Stimulated activated CD8-positive, alpha-beta memory T cell treated with anti-CD3 and anti-CD28 coated beads, Interleukin-7, amount 100 ng/mL, for 24 hours (primary cell): Measurements from ENCODE around the gene DNM3.
"Not testable (repeated sequence)": the region's sequence is repeated elsewhere in the genome, so short reads cannot be mapped to it uniquely, and the experiment has no call there.

ENCODE experiments used
- DNase-seq: peaks from one replicate; pipeline ENCODE4 v3.0.0-alpha.2; 2020; ENCODE audit warnings: low read depth

The DNM3 gene

DNA sequence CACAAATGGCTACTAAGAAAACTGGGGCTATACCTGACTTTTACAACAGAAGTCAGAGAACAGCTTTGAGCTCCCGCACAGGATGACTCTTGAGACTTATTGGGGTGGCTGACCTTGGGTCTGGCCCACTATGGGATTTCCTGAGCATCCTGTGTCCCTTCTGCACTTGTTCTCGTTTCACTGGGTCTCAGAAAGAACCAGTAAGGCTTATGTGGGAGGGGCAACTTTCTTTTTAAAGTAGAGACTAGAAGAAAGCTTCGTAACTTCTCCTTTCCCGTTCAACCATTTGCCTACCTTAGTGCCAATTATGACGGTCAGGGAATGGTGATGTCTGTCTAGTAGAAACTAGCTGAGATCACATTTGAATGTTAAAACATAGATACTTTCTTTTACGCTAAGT, 519.7 kb downstream of the DNM3 start:
- DNase-seq = no peak

GRCh38 chr1:172363852-172364251, 522.6 kb downstream of the DNM3 start:
- DNase-seq = no peak

DNA sequence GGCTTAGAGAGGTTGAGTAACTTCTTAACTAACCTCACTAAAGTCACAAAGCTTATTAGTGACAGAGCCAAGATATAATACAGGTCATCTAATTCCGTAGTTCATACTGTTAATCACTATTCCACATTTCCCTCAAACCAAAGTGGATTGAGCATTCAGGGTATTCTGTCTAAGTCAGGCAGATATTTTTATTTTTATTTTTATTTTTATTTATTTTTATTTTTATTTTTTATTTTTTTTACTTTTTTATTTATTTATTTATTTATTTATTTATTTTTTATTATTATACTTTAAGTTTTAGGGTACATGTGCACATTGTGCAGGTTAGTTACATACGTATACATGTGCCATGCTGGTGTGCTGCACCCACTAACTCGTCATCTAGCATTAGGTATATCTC, 530.3 kb downstream of the DNM3 start:
- not testable (repeated sequence) for DNase-seq

- DNase-seq = no peak
Measured at GRCh38 chr1:172373864-172374263, 532.6 kb downstream of the DNM3 start.

DNA sequence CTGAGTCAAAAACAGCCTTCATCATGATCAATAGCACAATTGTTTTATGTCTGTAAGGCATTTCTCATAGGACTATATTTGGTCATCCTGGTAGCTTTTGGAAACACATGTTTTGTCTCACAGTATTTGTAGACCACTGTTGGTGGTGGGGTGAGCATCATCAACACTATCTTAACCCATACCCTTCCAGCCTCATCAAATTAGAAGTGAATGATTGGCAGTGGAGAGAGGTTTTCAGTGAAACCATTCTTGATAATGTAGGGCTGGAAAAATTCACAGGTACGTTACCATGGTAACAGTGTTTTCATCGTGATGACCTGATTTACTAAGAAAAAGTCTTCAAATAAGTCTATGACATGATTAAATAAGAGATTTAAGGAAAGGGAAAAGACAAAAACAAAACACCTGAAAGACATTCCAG, 533.9 kb downstream of the DNM3 start:
- no peak for DNase-seq

DNA sequence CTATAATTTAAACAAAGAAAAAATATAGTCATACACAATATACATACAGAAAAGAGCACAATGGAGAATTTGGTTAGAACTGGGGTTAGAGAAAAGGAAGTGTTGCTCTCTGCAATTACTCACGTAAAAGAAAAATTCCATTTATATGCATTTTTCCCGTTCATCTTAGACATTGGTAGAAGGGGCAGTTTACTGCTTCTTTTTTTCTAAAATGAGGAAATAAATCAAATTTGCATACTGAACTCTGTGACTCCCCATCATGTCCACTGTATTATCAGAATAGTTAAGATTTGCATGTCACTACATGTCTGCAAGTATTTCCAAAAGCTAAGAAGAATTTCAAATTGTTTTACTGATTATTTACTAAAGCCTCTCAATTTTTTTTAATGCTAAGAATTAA, 535.1 kb downstream of the DNM3 start:
- no peak for DNase-seq

DNA sequence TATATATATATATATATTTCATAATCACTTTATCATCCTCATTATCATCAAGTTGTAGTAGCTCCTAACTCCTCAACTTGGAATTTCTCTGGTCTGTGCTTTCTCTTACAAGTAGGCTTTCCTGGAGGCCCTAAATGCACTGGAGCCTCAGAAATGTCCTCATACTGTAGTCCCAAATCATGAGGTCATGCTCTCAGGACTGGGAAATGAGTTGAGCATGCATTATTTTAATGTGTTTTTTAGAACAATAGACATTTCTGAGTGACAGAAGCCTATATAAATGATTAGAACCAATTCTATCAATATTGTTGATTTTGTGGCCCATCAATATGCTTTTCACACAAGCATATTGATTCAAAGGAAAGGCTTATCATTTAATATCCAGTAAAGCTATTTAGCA, 536.3 kb downstream of the DNM3 start:
- no peak for DNase-seq

DNA sequence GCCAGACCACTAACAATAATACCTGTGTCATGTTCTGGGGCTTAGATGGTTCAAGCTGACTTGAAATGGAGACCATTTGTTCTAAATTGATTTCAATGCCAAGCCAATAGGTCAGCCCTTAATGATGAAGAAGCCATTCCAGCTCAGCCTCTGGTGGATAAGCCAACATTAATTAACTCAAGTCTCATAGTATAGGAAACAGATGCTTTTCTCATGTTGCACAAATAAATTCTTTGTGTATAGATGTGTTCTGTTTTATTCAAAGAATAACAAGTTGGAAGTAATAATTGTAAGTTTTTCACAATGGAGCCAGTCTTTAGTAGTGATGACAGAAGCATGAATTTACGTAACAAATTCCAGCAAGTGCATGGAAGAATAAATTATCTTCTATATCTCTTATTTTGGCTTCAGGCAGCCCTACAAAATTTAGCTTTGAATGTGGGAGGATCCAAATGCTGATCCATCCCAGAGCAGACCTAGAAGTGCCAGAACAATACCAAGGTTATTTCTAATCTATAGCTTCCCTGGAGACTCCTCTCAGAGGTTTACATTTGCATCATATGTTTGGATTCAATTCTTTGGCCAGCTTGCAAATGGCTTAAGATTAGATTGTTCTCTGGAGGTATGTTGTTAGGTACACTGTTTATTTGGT, 536.9 kb downstream of the DNM3 start:
- no peak for DNase-seq

DNA sequence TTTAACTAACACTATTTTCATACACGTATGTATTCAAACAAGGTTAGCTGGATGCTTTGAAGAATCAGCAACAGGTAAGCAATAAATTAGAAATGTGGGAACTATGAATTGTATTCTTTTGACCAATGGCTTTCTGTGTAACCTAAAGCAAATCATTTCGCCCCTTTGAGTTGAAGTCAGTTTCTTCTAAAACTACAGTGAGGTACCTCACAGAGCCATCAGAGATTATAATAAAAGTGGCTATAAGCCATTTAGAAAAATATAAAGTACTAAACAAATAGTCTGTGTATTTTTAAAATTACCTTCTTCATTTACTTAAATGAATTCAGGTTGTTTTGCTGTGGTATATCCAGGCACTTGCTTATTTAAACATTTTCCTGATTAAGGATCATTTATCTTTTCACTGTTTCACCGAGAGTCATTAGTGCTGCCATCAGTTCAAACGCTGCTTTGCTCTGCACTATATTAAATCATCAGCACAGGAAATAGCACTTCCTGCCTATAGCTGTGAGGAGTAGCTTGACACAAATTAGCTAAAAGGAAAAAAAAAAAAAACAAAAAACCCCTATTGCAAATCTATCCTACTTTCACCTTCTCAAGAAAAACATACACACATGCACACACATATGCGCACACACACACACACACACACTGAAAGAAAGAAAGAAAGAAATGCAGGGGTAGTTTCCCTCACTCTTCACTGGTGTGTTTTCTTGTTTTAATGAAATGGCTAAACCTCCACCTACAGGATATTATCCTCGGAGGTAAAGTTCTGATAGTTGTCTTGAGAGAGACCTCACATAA, 539.3 kb downstream of the DNM3 start:
- DNase-seq = no peak

DNA sequence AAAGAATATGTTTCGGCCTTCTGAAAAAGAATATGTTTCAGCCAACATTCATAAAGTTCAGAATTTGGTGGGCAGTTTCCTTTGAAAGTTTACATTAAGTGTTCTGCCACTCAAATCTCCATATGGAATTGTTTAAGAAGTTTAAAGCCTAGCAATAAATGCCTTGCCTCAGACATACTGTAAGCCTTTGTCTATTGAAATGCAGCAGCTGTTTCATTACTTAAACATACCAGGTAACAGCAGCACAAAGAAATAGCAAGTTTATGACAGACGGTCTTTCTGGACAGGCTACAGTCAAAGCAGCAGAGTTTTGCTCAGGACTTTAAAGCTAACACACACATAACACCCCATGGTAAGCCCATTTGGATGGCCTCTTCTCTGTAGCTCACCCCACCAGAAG, 540.6 kb downstream of the DNM3 start:
- DNase-seq = no peak

GRCh38 chr1:172382406-172382805, 541.1 kb downstream of the DNM3 start:
- DNase-seq = no peak

DNA sequence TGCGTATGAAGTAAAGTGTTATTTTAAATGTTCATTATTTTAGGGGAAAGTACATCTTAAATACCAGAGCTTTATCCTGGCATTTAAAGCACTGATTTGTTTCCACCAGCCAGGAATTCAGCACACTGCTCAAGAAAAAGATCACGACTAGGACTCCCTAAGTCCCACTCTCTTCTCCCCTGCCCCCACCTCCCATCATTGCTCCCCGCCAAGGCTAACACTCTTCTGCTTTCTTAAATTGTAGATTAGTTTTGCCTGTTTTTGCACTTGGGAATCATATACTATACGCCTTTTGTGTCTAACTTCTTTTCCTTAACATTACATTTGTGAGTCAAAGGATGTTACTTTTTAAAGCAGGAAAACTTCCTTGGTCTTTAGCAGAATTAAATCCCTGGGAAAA, 541.7 kb downstream of the DNM3 start:
- DNase-seq = no peak

- no peak for DNase-seq
Measured at GRCh38 chr1:172383536-172383935, 542.2 kb downstream of the DNM3 start.

- no peak for DNase-seq
Measured at GRCh38 chr1:172384656-172385055, 543.4 kb downstream of the DNM3 start.

GRCh38 chr1:172386046-172386445, 544.7 kb downstream of the DNM3 start:
- no peak for DNase-seq

GRCh38 chr1:172388490-172388889, 547.2 kb downstream of the DNM3 start:
- no peak for DNase-seq

DNA sequence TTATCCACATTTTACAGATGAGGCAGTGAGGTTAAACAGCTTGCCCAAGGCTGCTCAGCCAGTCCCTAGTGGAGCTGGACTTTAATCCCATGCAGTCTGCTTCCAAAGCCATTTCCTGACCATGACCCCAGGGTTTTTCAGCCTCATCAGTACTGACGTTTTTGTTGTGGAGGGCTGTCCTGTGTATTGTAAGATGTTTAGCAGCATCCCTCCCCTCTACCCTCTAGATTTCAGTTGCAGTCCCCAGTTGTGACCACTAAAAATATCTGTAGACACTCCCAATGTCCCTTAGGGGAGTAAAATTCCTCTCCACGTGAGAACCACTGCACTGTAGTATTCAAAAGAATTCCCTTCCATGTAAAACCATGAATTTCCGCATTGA, 549.0 kb downstream of the DNM3 start:
- no peak for DNase-seq

DNA sequence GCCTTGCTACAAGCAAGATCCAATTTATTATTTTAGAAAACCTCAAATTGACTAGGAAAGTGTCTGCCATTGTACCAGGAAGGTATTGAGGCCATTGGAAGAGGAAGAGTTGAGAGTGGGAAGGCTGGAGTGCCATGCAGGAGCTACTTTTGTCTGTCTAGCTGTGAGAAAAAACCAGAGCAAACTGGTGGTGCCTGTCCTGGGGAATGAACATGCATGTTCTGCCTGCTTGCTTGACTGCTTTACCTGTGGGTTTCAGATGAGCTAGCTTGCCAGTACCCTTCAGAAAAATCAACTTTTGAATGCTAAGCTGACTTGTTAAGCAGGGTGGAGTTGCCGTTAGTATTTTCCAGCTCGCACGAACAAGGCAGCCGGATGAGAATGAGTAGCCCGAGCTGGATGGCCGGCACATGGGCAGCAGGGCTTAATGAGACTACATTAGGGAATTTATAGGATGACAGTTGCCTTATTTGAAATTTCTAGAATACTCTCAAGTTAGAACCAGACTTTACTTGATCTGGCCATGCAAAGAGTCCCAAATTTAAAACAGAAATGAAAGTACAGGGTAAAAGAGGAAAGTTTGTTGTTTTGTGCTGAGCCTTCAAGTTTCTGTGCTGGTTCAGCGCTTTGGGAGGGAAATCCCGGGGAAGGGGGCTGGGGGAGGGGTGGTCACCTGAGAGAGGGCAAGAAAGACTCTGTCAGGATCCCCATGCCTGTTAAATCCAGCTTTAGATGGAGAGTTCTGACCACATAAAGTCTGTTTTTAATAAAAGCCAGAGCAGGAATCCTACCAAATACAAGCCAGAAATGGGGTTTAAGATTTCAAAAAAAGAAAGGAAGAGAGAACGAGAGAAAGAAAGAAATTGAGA, 549.6 kb downstream of the DNM3 start:
- DNase-seq = no peak

DNA sequence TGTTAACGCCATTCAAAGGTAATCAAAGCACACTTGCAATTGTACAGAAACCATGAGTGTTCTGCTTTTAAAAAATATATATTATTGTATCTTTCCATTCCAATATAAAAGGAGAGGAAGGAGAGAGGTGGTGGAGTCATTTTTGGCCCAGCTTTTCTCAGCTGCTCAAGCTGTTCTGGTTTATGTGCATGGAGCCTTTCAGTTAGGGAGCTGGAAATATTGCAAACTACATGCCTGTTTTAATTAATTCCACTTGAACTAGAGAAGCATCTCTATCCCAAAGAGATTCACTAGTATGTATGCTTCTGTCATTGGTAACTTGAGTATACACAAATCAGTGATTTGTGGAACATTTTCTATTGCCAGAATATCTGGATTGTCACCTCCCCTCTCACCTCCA, 550.7 kb downstream of the DNM3 start:
- no peak for DNase-seq

DNA sequence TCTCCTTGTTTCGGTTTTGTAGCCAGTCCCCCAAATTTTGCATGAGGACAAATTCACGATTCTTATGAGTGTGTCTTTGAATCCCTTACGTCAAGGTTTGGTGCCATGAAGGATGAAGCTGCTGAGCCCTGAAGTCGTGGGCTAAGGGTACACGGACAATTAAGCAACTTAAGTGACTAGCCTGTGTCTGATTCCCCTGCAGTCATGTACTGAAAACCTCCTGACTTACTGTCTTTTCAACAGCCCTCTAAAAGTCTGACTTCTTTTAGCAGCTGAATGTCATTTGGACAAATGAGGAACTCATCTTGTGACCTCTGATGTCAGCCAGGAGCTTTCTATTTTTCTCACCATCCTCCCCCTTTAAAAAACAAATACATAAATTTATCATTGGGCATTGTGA, 552.1 kb downstream of the DNM3 start:
- DNase-seq = no peak

DNA sequence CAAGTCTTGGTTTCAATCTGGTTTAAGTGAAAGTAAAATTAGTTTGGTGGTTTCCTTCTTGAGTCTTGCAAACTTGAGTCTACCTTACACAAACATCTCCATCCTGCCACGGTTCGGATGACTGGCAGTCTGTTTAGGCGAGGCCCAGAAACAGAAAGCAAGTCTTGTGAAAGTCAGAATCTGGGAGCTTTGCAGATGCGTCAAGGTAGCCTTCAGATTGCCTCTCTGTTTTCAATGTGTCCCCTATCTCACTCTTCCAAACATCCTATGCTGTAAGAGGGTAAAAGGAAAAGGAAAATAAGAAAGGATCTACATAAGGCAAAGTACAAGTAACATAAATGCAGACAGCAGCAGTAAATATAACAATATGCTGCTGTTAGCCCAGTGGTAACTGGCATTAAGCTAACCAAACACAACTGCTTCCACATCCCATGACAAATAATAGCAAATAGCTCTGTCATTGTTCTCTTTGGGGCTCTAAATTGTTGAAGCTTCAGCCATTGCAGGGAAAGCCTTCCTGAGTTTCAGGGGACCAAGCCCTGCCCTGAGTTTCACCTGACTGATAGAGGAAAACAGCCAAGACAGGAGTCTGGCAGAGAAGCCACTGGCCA, 552.9 kb downstream of the DNM3 start:
- DNase-seq = peak; percentile 11

GRCh38 chr1:172394811-172395210, 553.5 kb downstream of the DNM3 start:
- DNase-seq = no peak
